Measurements from ENCODE around the gene GJC1. TPM values are rescaled to one million over a fixed set of nuclear protein-coding genes. Genes with fewer than 3 reads are reported as not detected.

Gene GJC1
- total and polyA plus RNA-seq, 2 of the 8 experiments (the other 6 are each of a cell fraction or from before 2014, with no cell fraction given): 29.1 to 154 TPM

DNA sequence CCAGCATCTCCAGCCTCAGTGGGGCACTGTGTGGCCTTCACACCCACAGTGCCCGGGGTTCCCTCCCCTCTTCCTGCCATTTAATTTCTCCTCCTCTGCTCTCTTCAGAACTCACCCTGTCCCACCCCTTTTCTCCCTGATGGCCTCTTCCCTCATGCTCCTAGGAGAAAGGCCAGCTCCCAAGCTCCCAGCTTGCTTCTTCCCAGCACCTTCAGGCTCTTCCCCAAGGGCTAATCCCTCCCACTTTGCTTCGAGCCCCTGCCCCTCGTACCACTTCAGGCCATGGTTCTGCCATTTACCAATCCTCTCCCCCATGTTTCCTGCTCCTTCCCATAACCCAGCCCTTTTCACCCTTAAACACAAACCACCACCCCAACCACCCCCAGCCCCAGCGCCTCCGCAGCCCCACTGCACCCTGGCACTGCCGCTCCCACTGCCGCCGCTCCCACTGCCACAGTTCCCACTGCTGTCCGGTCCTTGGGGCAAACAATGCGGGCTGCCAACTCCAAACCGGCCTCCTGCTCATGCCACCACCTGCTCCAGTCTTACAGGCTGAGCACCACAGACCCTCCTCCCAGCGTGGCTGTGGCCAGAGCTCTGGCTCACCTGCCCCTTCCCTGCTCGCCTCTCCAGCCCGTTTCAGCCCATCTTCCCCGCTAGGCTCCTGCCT is 42.7 kb downstream of the GJC1 start (continued):
- TF ChIP-seq HDAC2 (IDR thresholded peaks at IDR 0.05; ENCODE audit: borderline replicate concordance in 1 of 2, low read depth in 2 of 2, low read length in 2 of 2): no peak
- TF ChIP-seq EGR1 (IDR thresholded peaks at IDR 0.05; ENCODE audit: borderline replicate concordance, low read depth, low read length): no peak
- TF ChIP-seq, protein P1, sequence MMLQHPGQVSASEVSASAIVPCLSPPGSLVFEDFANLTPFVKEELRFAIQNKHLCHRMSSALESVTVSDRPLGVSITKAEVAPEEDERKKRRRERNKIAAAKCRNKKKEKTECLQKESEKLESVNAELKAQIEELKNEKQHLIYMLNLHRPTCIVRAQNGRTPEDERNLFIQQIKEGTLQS (IDR thresholded peaks at IDR 0.05; ENCODE audit: insufficient read depth, low read depth, low read length): no peak
- no peak for TF ChIP-seq NANOG (IDR thresholded peaks at IDR 0.05; ENCODE audit: insufficient read depth, low read depth, low read length, poor library complexity, severe bottlenecking)
- no peak for TF ChIP-seq POU5F1 (IDR thresholded peaks at IDR 0.05; ENCODE audit: low read depth, low read length)

Measured in H1 (cell line).